CD4-positive, alpha-beta T cell treated with Interleukin-2 at 100 ng/mL for 4 hours (primary cell): ENCODE measurements around the gene AFF4.
"Not testable (repeated sequence)": the region's sequence is repeated elsewhere in the genome, so short reads cannot be mapped to it uniquely, and the experiment has no call there.

Experiments used
- DNase-seq: peaks from one replicate; pipeline ENCODE4 v3.0.0-alpha.2; 2020; ENCODE audit warnings: low spot score

The AFF4 gene

GRCh38 chr5:132952829-132953228 lies 10.6 kb downstream of the AFF4 start:
- no peak for DNase-seq

- no peak for DNase-seq
Measured at GRCh38 chr5:132951897-132952296, 11.5 kb downstream of the AFF4 start.

GRCh38 chr5:132949136-132949535 lies 14.3 kb downstream of the AFF4 start:
- DNase-seq: no peak

- no peak for DNase-seq
Measured at GRCh38 chr5:132947671-132948070, 15.8 kb downstream of the AFF4 start.

GRCh38 chr5:132945315-132945714 lies 18.1 kb downstream of the AFF4 start:
- not testable (repeated sequence) for DNase-seq

GRCh38 chr5:132943362-132944022 lies 19.9 kb downstream of the AFF4 start:
- no peak for DNase-seq

GRCh38 chr5:132941331-132941730 lies 22.1 kb downstream of the AFF4 start:
- DNase-seq: no peak

GRCh38 chr5:132928062-132928407 lies 35.4 kb downstream of the AFF4 start:
- DNase-seq: no peak

GRCh38 chr5:132927355-132928061 lies 35.9 kb downstream of the AFF4 start:
- no peak for DNase-seq

GRCh38 chr5:132926437-132926836 lies 37.0 kb downstream of the AFF4 start:
- DNase-seq: no peak

GRCh38 chr5:132916086-132916485 lies 47.3 kb downstream of the AFF4 start:
- DNase-seq: no peak

GRCh38 chr5:132915681-132916080 lies 47.8 kb downstream of the AFF4 start:
- no peak for DNase-seq

GRCh38 chr5:132909702-132910101 lies 53.7 kb downstream of the AFF4 start:
- no peak for DNase-seq

GRCh38 chr5:132907161-132907560 lies 56.3 kb downstream of the AFF4 start:
- no peak for DNase-seq

GRCh38 chr5:132905938-132906337 lies 57.5 kb downstream of the AFF4 start:
- DNase-seq: no peak

GRCh38 chr5:132901730-132902129 lies 61.7 kb downstream of the AFF4 start:
- no peak for DNase-seq

GRCh38 chr5:132901036-132901435 lies 62.4 kb downstream of the AFF4 start:
- DNase-seq: no peak

- DNase-seq: no peak
Measured at GRCh38 chr5:132898094-132898493, 65.3 kb downstream of the AFF4 start.

- DNase-seq: no peak
Measured at GRCh38 chr5:132896685-132897084, 66.7 kb downstream of the AFF4 start.

GRCh38 chr5:132895719-132896305 lies 67.6 kb downstream of the AFF4 start:
- DNase-seq: no peak

- no peak for DNase-seq
Measured at GRCh38 chr5:132890817-132891216, 72.6 kb downstream of the AFF4 start.

- DNase-seq: no peak
Measured at GRCh38 chr5:132889501-132889900, 73.9 kb downstream of the AFF4 start.

- no peak for DNase-seq
Measured at GRCh38 chr5:132887283-132887682, 76.2 kb downstream of the AFF4 start.
